SU-DHL-6 (cell line): ENCODE data around the gene HOXA10.

Experiments used
- CTCF ChIP-seq: fragments of 200-600 bp; sonication (generic); IDR thresholded peaks from one replicate; pipeline ENCODE4 v1.5.1; 2017; ENCODE audit warnings: antibody characterized with exemption, mild to moderate bottlenecking, low read length, moderate library complexity; ENCODE audit not compliant: insufficient read depth, poor library complexity, severe bottlenecking
- EZH2phosphoT487 ChIP-seq: fragments of 200-600 bp; sonication (generic), shearing (Covaris generic); conservative IDR thresholded peaks from 2 replicates; pipeline ENCODE4 v1.6.1; 2018; ENCODE audit warnings: mild to moderate bottlenecking, antibody characterized with exemption, low read length, moderate library complexity, mixed read lengths

GRCh38 chr7:27139334-27140125 is 34.6 kb downstream of the HOXA10 start:
- TF ChIP-seq CTCF (no peak), EZH2phosphoT487 (no peak)
